GM19043 (cell line): Measurements from ENCODE around the gene ANKMY1.

Source experiments
- ATAC-seq: cut with Tn5 transposase; IDR thresholded peaks from one replicate; pipeline ENCODE4 v1.9.1; 2021; ENCODE audit warnings: low read depth; ENCODE audit not compliant: unreplicated experiment

The ANKMY1 gene, protein sequence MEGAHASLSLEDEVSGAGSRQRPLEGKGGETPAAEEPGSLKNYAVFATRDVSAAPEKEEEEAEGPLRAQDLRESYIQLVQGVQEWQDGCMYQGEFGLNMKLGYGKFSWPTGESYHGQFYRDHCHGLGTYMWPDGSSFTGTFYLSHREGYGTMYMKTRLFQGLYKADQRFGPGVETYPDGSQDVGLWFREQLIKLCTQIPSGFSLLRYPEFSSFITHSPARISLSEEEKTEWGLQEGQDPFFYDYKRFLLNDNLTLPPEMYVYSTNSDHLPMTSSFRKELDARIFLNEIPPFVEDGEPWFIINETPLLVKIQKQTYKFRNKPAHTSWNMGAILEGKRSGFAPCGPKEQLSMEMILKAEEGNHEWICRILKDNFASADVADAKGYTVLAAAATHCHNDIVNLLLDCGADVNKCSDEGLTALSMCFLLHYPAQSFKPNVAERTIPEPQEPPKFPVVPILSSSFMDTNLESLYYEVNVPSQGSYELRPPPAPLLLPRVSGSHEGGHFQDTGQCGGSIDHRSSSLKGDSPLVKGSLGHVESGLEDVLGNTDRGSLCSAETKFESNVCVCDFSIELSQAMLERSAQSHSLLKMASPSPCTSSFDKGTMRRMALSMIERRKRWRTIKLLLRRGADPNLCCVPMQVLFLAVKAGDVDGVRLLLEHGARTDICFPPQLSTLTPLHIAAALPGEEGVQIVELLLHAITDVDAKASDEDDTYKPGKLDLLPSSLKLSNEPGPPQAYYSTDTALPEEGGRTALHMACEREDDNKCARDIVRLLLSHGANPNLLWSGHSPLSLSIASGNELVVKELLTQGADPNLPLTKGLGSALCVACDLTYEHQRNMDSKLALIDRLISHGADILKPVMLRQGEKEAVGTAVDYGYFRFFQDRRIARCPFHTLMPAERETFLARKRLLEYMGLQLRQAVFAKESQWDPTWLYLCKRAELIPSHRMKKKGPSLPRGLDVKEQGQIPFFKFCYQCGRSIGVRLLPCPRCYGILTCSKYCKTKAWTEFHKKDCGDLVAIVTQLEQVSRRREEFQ

GRCh38 chr2:240557808-240558207 lies at the start of gene ANKMY1:
Gene ANKMY1, minus strand, starts transcription at chr2:240557988. Its CDS starts 653 bp downstream, at chr2:240557335.
- ATAC-seq: no peak

- ATAC-seq: no peak
These were observed 48.3 kb upstream of the ANKMY1 start for GRCh38 chr2:240605867-240606743.

- ATAC-seq: no peak
These were observed 47.3 kb upstream of the ANKMY1 start for GRCh38 chr2:240604939-240605716.

GRCh38 chr2:240604291-240604938 lies 46.6 kb upstream of the ANKMY1 start:
- ATAC-seq: no peak

- no peak for ATAC-seq
These were observed 46.1 kb upstream of the ANKMY1 start for GRCh38 chr2:240603846-240604245.

DNA sequence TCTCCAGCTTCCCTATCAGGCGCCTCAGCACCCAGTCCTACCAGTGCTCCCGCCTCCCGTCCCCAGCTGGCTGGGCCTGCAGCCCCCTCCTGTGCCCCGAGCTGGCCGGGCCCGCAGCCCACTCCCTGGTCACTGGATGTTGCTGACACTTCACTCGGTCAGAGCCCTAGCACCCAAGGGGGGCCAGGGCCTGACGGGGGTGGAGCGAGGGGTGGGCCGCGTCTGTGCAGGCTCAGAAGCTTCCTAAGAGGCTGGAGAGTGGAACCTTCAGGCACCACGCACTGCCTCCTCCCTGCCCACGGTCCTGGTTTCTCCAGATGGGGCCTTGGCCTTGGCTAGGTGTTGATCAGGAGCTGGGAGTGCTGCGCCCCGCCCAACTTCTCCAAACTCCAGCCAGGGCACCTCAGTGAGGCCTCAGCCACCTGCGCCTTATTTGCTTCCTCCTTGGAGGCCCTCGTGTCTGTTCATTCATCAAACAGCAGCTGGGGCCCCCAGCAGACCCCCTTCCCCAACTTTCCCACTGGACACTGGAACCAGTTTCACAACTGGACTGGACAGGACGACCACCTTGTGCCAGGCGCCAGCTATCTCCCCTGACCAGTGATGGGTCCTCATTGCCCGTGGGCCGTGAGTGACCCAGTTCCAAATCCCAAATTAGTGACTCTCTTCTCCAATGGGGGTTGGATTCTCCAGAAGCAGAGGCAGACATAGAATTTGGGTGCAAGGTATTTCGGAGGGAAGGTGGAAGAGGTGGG lies 45.5 kb upstream of the ANKMY1 start:
- ATAC-seq: no peak

GRCh38 chr2:240602266-240603050 lies 44.7 kb upstream of the ANKMY1 start:
- ATAC-seq: no peak

GRCh38 chr2:240601831-240602160 lies 44.0 kb upstream of the ANKMY1 start:
- ATAC-seq: no peak

- no peak for ATAC-seq
These were observed 43.5 kb upstream of the ANKMY1 start for GRCh38 chr2:240601061-240601830.

DNA sequence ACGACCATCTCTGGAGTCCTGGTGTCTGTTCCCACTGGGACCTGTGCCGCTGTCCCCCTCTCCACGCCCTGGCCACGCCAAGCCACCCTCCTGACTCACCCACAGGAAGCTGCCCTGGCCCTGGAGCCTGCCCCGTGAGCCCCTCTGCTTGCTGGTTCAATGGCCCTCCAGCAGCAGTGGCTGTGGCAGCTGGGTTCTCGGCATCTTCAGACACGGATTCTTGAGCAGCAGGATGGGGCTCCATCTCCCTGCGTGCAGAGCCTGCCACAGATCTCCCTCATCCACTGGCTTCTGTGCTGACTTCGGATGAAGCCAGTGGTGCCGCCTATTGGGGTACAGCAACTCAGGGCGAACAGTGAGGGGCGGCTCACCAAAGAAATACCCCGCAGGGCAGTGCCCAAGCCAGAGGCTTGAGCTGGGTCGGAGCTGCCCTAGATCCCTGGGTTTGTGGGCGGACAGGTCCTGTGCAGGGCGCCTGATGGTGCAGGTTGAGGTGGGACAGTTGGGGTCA lies 42.7 kb upstream of the ANKMY1 start:
- no peak for ATAC-seq

GRCh38 chr2:240599141-240599583 lies 41.4 kb upstream of the ANKMY1 start:
- ATAC-seq: no peak

GRCh38 chr2:240598311-240598911 lies 40.6 kb upstream of the ANKMY1 start:
- no peak for ATAC-seq

DNA sequence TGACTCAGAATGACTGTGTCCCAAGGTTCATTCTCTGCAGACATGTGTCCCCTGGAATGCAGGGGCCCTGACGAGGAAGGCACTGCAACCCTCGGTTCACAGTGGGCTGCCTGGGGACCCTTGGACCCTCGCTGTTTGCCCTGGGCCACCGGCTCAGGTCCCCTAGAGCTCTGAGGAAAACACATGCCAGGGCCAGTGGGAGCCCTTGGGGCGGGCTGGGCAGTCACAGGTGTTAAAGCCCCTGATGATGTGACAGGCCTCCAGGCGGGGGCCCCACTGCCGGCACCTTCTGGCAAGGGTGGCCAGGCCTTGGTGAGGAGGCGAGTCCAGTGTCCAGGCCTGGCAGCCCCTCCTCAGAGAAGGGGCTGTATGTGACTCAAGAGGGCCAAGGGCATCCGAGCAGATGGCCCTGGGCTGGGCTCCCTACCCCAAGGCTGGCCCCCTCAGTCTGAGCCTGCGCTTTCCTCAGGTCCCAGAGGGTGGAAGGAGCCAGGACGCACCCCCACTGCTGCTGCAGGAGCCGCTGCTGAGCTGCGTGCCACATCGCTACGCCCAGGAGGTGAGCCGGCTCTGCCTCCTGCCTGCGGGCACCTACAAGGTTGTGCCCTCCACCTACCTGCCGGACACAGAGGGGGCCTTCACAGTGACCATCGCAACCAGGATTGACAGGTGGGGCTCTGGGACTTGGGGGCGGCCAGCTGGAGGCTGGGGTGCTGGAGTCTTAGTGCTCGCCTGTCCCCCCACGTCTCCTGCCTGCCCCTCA lies 39.8 kb upstream of the ANKMY1 start:
- ATAC-seq: no peak

DNA sequence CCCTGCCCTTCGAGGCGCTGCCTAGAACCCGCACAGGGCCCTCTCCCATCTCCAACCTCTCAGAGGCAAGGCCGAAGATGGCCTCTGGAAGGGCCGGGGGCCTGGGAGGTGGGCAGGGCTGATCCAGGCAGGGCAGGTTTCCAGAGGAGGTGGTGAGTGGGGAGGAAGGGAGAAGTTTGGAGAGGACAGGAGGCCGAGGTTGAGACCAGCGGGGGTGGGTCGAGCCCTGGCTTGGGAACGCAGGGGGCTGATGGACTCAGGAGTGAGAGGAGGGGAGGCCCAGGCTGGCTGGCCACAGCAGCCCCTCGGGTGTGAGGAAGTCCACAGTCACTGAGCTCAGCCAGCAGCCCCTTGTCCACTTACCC lies 39.2 kb upstream of the ANKMY1 start:
- no peak for ATAC-seq

GRCh38 chr2:240596491-240596931 lies 38.7 kb upstream of the ANKMY1 start:
- ATAC-seq: no peak

DNA sequence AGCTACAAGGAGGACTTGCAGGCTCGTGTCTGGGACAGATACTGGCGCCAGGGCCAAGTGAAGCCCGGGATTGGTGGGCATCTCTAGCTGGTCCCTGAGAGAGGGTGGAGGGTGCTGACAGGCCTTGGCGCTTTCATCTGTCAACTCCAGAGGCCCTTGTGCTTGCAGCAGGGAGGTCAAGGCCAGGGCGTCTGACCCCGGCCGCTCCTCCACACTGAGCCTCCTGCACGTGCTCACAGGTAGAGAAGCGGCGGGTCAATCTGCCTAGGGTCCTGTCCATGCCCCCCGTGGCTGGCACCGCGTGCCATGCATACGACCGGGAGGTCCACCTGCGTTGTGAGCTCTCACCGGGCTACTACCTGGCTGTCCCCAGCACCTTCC lies 38.3 kb upstream of the ANKMY1 start:
- ATAC-seq: no peak
